Iris pigment epithelial cell (primary cell): ENCODE results near the gene TARBP1.

ENCODE experiments used
- DNase-seq: peaks from one replicate; pipeline ENCODE4 v3.0.0-alpha.2; 2011; ENCODE audit warnings: low read depth

TARBP1 gene

GRCh38 chr1:234484991-234485739 lies 6.2 kb upstream of the TARBP1 start:
- DNase-seq = no peak

GRCh38 chr1:234484218-234484617 lies 5.2 kb upstream of the TARBP1 start:
- peak; percentile 63 for DNase-seq

GRCh38 chr1:234481771-234482170 lies 2.8 kb upstream of the TARBP1 start:
- no peak for DNase-seq

GRCh38 chr1:234479866-234480265 lies 887 bp upstream of the TARBP1 start:
- no peak for DNase-seq

- no peak for DNase-seq
Measured at GRCh38 chr1:234479310-234479559, 256 bp upstream of the TARBP1 start.

- DNase-seq = peak; percentile 49
Measured at GRCh38 chr1:234478152-234478480, 863 bp downstream of the TARBP1 start.

- no peak for DNase-seq
Measured at GRCh38 chr1:234477386-234478151, 1.4 kb downstream of the TARBP1 start.

GRCh38 chr1:234476172-234476571 lies 2.8 kb downstream of the TARBP1 start:
- no peak for DNase-seq

GRCh38 chr1:234475167-234475793 lies 3.7 kb downstream of the TARBP1 start:
- DNase-seq = no peak

GRCh38 chr1:234474375-234474774 lies 4.6 kb downstream of the TARBP1 start:
- DNase-seq = peak; percentile 23

- DNase-seq = no peak
Measured at GRCh38 chr1:234473118-234473517, 5.9 kb downstream of the TARBP1 start.

- no peak for DNase-seq
Measured at GRCh38 chr1:234469376-234469775, 9.6 kb downstream of the TARBP1 start.

- DNase-seq = no peak
Measured at GRCh38 chr1:234468580-234468979, 10.4 kb downstream of the TARBP1 start.

- DNase-seq = no peak
Measured at GRCh38 chr1:234467821-234468220, 11.2 kb downstream of the TARBP1 start.

- no peak for DNase-seq
Measured at GRCh38 chr1:234466945-234467344, 12.0 kb downstream of the TARBP1 start.

GRCh38 chr1:234463749-234464148 lies 15.2 kb downstream of the TARBP1 start:
- DNase-seq = no peak

GRCh38 chr1:234460652-234461051 lies 18.3 kb downstream of the TARBP1 start:
- no peak for DNase-seq

GRCh38 chr1:234458352-234459017 lies 20.5 kb downstream of the TARBP1 start:
- no peak for DNase-seq

GRCh38 chr1:234454926-234455325 lies 24.1 kb downstream of the TARBP1 start:
- no peak for DNase-seq

GRCh38 chr1:234452406-234452965 lies 26.5 kb downstream of the TARBP1 start:
- DNase-seq = no peak

- DNase-seq = no peak
Measured at GRCh38 chr1:234440348-234440747, 38.6 kb downstream of the TARBP1 start.

GRCh38 chr1:234438579-234438978 lies 40.4 kb downstream of the TARBP1 start:
- DNase-seq = no peak
